Esophagus squamous epithelium (tissue), 4 donors: ENCODE results near the gene TWIST1.

Experiments
- CTCF ChIP-seq, 6 experiments: fragments of 450-650 bp in 4 of 6; fragments of 200-600 bp in 2 of 6; sonication (generic) in 2 of 6; IDR thresholded peaks; one replicate each; pipeline ENCODE4 v1.5.1; 2016 to 2019; ENCODE audit warnings: antibody characterized with exemption in 6 of 6, mild to moderate bottlenecking in 4 of 6, moderate library complexity in 4 of 6
- POLR2A ChIP-seq, 4 donors: fragments of 450-650 bp; IDR thresholded peaks; one replicate each; pipeline ENCODE4 v1.6.1; 2017; ENCODE audit warnings: antibody characterized with exemption in 4 of 4, mild to moderate bottlenecking in 4 of 4, moderate library complexity in 3 of 4

DNA sequence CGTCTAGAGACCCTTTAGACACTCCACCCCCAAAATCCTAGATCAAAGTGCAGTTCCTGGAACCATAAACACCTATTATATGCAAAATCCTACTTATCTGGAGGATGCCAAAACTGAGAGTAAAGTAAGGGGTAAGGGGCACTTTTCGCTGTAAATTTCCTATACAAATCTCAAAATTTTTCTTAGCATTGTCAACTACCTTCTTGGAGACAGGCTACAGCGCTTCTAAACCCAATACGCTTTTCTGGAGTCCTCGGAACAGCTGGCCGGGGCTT, 10.4 kb downstream of the TWIST1 start:
- TF ChIP-seq CTCF (IDR thresholded peaks at IDR 0.05) (no peak), POLR2A (IDR thresholded peaks at IDR 0.05) (no peak)
